ENCODE results near the gene ALK. TPM values are rescaled to one million over a fixed set of nuclear protein-coding genes. Genes with fewer than 3 reads are reported as not detected.

ALK gene
- total and polyA plus RNA-seq, 12 donors: 0.09 to 1.8 (median 0.53) TPM; not detected in 1

GRCh38 chr2:29191817-29192216 is 729.6 kb downstream of the ALK start:
- DNase-seq: no peak
- no peak overlapping the region for H3K27ac ChIP-seq
- TF ChIP-seq POLR2A (IDR thresholded peaks at IDR 0.05) (no peak), CTCF (IDR thresholded peaks at IDR 0.05) (no peak)
- 93 to 95% (median 94%) methylated on average over 6 of the region's 6 CpGs for WGBS, 4 donors
- no peak overlapping the region for H3K4me3 ChIP-seq
- no peaks in the 10 kb centered on the region for H3K27me3 ChIP-seq
- H3K9me3 ChIP-seq (replicated peaks in 1 of 3): no peaks in the 10 kb centered on the region
- no peaks in the 10 kb centered on the region for H3K4me1 ChIP-seq (replicated peaks in 1 of 2)
- H3K36me3 ChIP-seq (replicated peaks in 1 of 2): no peaks in the 10 kb centered on the region
- intact Hi-C loops (cut with DNase I): no loop called here

GRCh38 chr2:29189052-29189451 is 732.3 kb downstream of the ALK start:
- DNase-seq: no peak
- no peak overlapping the region for H3K4me3 ChIP-seq
- intact Hi-C loops (cut with DNase I): no loop called here
- WGBS, 4 donors: 90 to 97% (median 93%) methylated on average over 5 of the region's 5 CpGs
- H3K27me3 ChIP-seq: no peaks in the 10 kb centered on the region
- no peaks in the 10 kb centered on the region for H3K36me3 ChIP-seq (replicated peaks in 1 of 2)
- TF ChIP-seq CTCF (IDR thresholded peaks at IDR 0.05): no peak
- no peak for TF ChIP-seq POLR2A (IDR thresholded peaks at IDR 0.05)
- no peak overlapping the region for H3K27ac ChIP-seq
- no peaks in the 10 kb centered on the region for H3K9me3 ChIP-seq (replicated peaks in 1 of 3)
- H3K4me1 ChIP-seq (replicated peaks in 1 of 2): no peaks in the 10 kb centered on the region

- DNase-seq: no peak
- intact Hi-C loops (cut with DNase I): no loop called here
- no peak overlapping the region for H3K4me3 ChIP-seq
- TF ChIP-seq POLR2A (IDR thresholded peaks at IDR 0.05): no peak
- TF ChIP-seq CTCF (IDR thresholded peaks at IDR 0.05): no peak
- H3K27ac ChIP-seq: no peak overlapping the region
- H3K27me3 ChIP-seq: no peaks in the 10 kb centered on the region
- 56 to 62% (median 58%) methylated on average over 2 of the region's 2 CpGs for WGBS, 4 donors
- H3K4me1 ChIP-seq (replicated peaks in 1 of 2): no peaks in the 10 kb centered on the region
- H3K36me3 ChIP-seq (replicated peaks in 1 of 2): no peaks in the 10 kb centered on the region
- H3K9me3 ChIP-seq (replicated peaks in 1 of 3): no peaks in the 10 kb centered on the region
These were observed 733.5 kb downstream of the ALK start for GRCh38 chr2:29187926-29188325.

GRCh38 chr2:29186817-29187216 is 734.6 kb downstream of the ALK start:
- intact Hi-C loops (cut with DNase I): no loop called here
- no peak for DNase-seq
- Histone ChIP-seq H3K36me3 (replicated peaks in 1 of 2) (no peaks in the 10 kb centered on the region), H3K9me3 (replicated peaks in 1 of 3) (no peaks in the 10 kb centered on the region), H3K4me3 (no peak overlapping the region), H3K4me1 (replicated peaks in 1 of 2) (no peaks in the 10 kb centered on the region), H3K27me3 (no peaks in the 10 kb centered on the region), H3K27ac (no peak overlapping the region)
- TF ChIP-seq POLR2A (IDR thresholded peaks at IDR 0.05) (no peak), CTCF (IDR thresholded peaks at IDR 0.05) (no peak)
- 91 to 98% (median 94%) methylated on average over 1 of the region's 1 CpG for WGBS, 4 donors
